Activated CD4-positive, alpha-beta memory T cell treated with anti-CD3 and anti-CD28 coated beads for 36 hours (primary cell): ENCODE results near the gene ATP4B. TPM values are rescaled to one million over a fixed set of nuclear protein-coding genes. Genes with fewer than 3 reads are reported as not detected.

Source experiments
- CTCF ChIA-PET: fragments of 350-600 bp; sonication (Branson Sonifier 250); formaldehyde crosslinking; loops from one replicate; lab custom pipeline; 2021; ENCODE audit warnings: antibody characterized with exemption, inconsistent platforms; lab: Charles Lee
- POLR2A ChIA-PET: fragments of 350-600 bp; sonication (Branson Sonifier 250); formaldehyde crosslinking; loops from one replicate; lab custom pipeline; 2021; ENCODE audit warnings: antibody characterized with exemption; lab: Charles Lee
- DNase-seq: peaks from one replicate; pipeline ENCODE4 v3.0.0-alpha.2; 2020
- H3K27ac Mint-ChIP-seq: one replicate; pipeline ENCODE4 v1.8.0; 2021; ENCODE audit warnings: mixed read lengths
- H3K27me3 Mint-ChIP-seq: one replicate; pipeline ENCODE4 v1.8.0; 2021; ENCODE audit warnings: mixed read lengths
- H3K36me3 Mint-ChIP-seq: one replicate; pipeline ENCODE4 v1.8.0; 2021; ENCODE audit warnings: mixed read lengths
- H3K4me1 Mint-ChIP-seq: one replicate; pipeline ENCODE4 v1.8.0; 2021; ENCODE audit warnings: low read depth, mixed read lengths
- H3K4me3 Mint-ChIP-seq: one replicate; pipeline ENCODE4 v1.8.0; 2021; ENCODE audit warnings: mild to moderate bottlenecking, mixed read lengths
- H3K9me3 Mint-ChIP-seq: one replicate; pipeline ENCODE4 v1.8.0; 2021; ENCODE audit warnings: mixed read lengths
- intact Hi-C: fragments of 100-400 bp; cut with micrococcal nuclease; formaldehyde crosslinking; loops from one replicate; pipeline ENCODE4 v1.15.1; 2023
- total RNA-seq, 2 experiments: library from RNA; stranded (reverse); gene quantifications; one replicate each; pipeline ENCODE4 v1.2.3, GENCODE V29; 2021

Gene ATP4B
- total RNA-seq, 2 experiments from 2014 or later = not detected

- intact Hi-C loops = no loop called here
- ChIA-PET CTCF (no interaction called here), POLR2A (no interaction called here)
- Mint-ChIP-seq H3K27me3 (no peaks in the 10 kb centered on the region), H3K27ac (no peak overlapping the region), H3K9me3 (no peaks in the 10 kb centered on the region), H3K4me3 (no peak overlapping the region), H3K36me3 (peaks cover 21% of the 10 kb centered on the region), H3K4me1 (peaks cover 18% of the 10 kb centered on the region)
- DNase-seq = no peak
Observed at GRCh38 chr13:113602291-113602988, 55.6 kb downstream of the ATP4B start.

GRCh38 chr13:113601166-113602070 lies 56.6 kb downstream of the ATP4B start:
- Mint-ChIP-seq H3K4me3 (no peak overlapping the region), H3K27ac (no peak overlapping the region), H3K4me1 (peaks cover 18% of the 10 kb centered on the region), H3K27me3 (no peaks in the 10 kb centered on the region), H3K9me3 (no peaks in the 10 kb centered on the region), H3K36me3 (peaks cover 27% of the 10 kb centered on the region)
- POLR2A ChIA-PET = no interaction called here
- no peak for DNase-seq
- intact Hi-C loops = no loop called here
- CTCF ChIA-PET = no interaction called here

- peaks cover 38% of the 10 kb centered on the region for H3K36me3 Mint-ChIP-seq
- intact Hi-C loops = no loop called here
- H3K9me3 Mint-ChIP-seq = no peaks in the 10 kb centered on the region
- H3K27ac Mint-ChIP-seq = no peak overlapping the region
- DNase-seq = no peak
- POLR2A ChIA-PET = no interaction called here
- H3K4me3 Mint-ChIP-seq = no peak overlapping the region
- peaks cover 11% of the 10 kb centered on the region for H3K4me1 Mint-ChIP-seq
- no peaks in the 10 kb centered on the region for H3K27me3 Mint-ChIP-seq
- CTCF ChIA-PET = no interaction called here
Observed at GRCh38 chr13:113599391-113599790, 58.6 kb downstream of the ATP4B start.

Other genes with a start within 250 kb of the ATP4B start
- gene ADPRHL1, start 204.7 kb downstream of the ATP4B start, total RNA-seq = under 1 TPM; 0.50 to 0.56 TPM
- gene DCUN1D2, start 167.5 kb downstream of the ATP4B start, total RNA-seq = 10 to 100 TPM; 14.4 to 15.8 TPM
- gene TFDP1, start 73.4 kb downstream of the ATP4B start, total RNA-seq = 100 to 1,000 TPM; 149 to 156 TPM
- not detected for gene GRK1, start 9.0 kb upstream of the ATP4B start, total RNA-seq
- gene TMEM255B, start 101.0 kb upstream of the ATP4B start, total RNA-seq = under 1 TPM; 0.61 to 0.88 TPM
- 1 to 10 TPM; 1.5 TPM for gene GAS6, start 205.9 kb upstream of the ATP4B start, total RNA-seq